Spinal cord (tissue), 10 donors: ENCODE data around the gene ARHGAP36. TPM values are rescaled to one million over a fixed set of nuclear protein-coding genes. Genes with fewer than 3 reads are reported as not detected.
A peak's percentile ranks its signal among the peaks of the same experiment; 100 is the strongest.

Source experiments
- DNase-seq, 6 donors: peaks; one replicate each; pipeline versions ENCODE4 v3.0.0 to v3.0.0-alpha.2; 2013 to 2015; ENCODE audit warnings: low spot score in 6 of 6, low read depth in 4 of 6
- H3K27ac ChIP-seq: one replicate; pipeline ENCODE4 v1.5.1; 2013; ENCODE audit warnings: low read depth, low read length, control low read depth
- H3K27me3 ChIP-seq: one replicate; pipeline ENCODE4 v1.6.1; 2013; ENCODE audit warnings: low read length; ENCODE audit not compliant: control insufficient read depth, insufficient read depth
- H3K36me3 ChIP-seq: one replicate; pipeline ENCODE4 v1.6.1; 2013; ENCODE audit warnings: low read length; ENCODE audit not compliant: control insufficient read depth, insufficient read depth
- H3K4me1 ChIP-seq: one replicate; pipeline ENCODE4 v1.6.1; 2013; ENCODE audit warnings: low read length; ENCODE audit not compliant: control insufficient read depth, insufficient read depth
- H3K4me3 ChIP-seq: one replicate; pipeline ENCODE4 v1.5.1; 2013; ENCODE audit warnings: low read depth, low read length, control low read depth
- H3K9me3 ChIP-seq: one replicate; pipeline ENCODE4 v1.6.1; 2013; ENCODE audit warnings: low read length; ENCODE audit not compliant: control insufficient read depth, insufficient read depth
- WGBS: methylation state at CpG from one replicate; pipeline ENCODE4 v1.1.5; 2013; ENCODE audit warnings: missing lambda C conversion rate; ENCODE audit not compliant: insufficient coverage; 5-methylcytosine and 5-hydroxymethylcytosine counted together
- long read RNA-seq, 4 donors: transcript quantifications; one replicate each; lab custom pipeline, GENCODE V29; 2026
- polyA plus RNA-seq, 2 donors: library from polyadenylated mRNA; unstranded; fragments of 120-200 nt; gene quantifications; one replicate each; pipeline ENCODE4 v1.2.1, GENCODE V29; 2013; ENCODE audit not compliant: insufficient read length in 2 of 2
- total RNA-seq, 2 donors: library from RNA; depleted of rRNA in 1 of 2; stranded (reverse); fragments of 120-200 nt in 1 of 2; fragments of >200 nt in 1 of 2; gene quantifications; one replicate each; pipeline versions ENCODE4 v1.2.3 to v1.2.4, GENCODE V29; 2013 to 2014
- donor health status: healthy.

Gene ARHGAP36, protein sequence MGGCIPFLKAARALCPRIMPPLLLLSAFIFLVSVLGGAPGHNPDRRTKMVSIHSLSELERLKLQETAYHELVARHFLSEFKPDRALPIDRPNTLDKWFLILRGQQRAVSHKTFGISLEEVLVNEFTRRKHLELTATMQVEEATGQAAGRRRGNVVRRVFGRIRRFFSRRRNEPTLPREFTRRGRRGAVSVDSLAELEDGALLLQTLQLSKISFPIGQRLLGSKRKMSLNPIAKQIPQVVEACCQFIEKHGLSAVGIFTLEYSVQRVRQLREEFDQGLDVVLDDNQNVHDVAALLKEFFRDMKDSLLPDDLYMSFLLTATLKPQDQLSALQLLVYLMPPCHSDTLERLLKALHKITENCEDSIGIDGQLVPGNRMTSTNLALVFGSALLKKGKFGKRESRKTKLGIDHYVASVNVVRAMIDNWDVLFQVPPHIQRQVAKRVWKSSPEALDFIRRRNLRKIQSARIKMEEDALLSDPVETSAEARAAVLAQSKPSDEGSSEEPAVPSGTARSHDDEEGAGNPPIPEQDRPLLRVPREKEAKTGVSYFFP
- total RNA-seq, result 10 to 100 TPM; 21.0 to 56.6 TPM
- 100 to 1,000 TPM; 110 to 119 TPM for polyA plus RNA-seq
- long read RNA-seq, donor 1, partial matches to known transcripts, result 71 of 72 reads
- long read RNA-seq, donor 1, other reads (novel, unspliced or antisense), result 0 of 72 reads
- long read RNA-seq, donor 2, partial matches to known transcripts, result 23 of 24 reads
- long read RNA-seq, donor 2, other reads (novel, unspliced or antisense), result 0 of 24 reads
- long read RNA-seq, donor 3, partial matches to known transcripts, result 17 of 22 reads
- long read RNA-seq, donor 3, other reads (novel, unspliced or antisense), result 5 of 22 reads
- long read RNA-seq, donor 4, result 0 reads

DNA sequence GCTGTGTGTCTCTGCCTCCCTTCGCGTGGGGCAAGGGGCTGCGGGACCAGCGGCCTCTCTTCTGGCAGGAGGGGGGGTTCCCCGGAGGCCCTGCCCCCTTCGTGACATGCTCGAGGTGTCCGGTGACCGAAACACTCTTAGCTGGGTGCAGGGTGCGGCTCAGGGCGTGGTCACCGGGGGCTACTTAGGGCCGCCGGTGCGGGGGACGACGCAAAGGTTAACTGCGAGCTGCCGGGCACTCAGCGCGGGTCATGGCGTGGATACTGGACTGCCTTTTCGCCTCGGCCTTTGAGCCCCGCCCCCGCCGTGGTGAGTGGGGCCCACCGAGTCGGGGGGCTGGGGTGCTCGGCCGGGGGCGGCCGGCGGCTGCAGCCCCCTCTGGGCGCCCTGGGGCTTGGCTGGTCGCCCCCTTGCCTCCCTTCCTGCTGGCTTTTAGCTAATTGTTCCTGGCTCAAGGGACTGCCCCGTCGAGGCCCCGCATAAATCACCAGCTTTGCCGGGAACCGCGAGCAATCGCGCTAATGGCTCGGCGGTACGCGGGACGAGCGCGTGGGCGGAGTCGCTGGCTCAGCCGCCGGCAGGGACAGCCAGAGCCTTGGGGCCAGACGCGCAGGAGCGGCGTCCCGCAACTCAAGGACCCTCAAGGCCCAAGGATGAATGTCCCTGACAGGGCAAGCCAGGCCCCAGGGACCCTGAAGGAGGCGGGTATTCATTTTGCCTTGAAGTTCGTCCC, at the start of gene ARHGAP36:
TSS of gene ARHGAP36 (plus strand) at position 211 of the 733 bp plus-strand sequence. CDS start 23,320 bp downstream, outside the sequence.
- 22% methylated on average over 61 of the region's 62 CpGs for WGBS
- Histone ChIP-seq H3K9me3 (no peaks in the 10 kb centered on the region), H3K27ac (no peak within 1 kb of the TSS), H3K36me3 (no peaks in the 10 kb centered on the region), H3K27me3 (peaks cover 23% of the 10 kb centered on the region), H3K4me1 (peaks cover 15% of the 10 kb centered on the region), H3K4me3 (no peak within 1 kb of the TSS)
- peak in 1 of 6 donors; percentile 54 for DNase-seq

DNA sequence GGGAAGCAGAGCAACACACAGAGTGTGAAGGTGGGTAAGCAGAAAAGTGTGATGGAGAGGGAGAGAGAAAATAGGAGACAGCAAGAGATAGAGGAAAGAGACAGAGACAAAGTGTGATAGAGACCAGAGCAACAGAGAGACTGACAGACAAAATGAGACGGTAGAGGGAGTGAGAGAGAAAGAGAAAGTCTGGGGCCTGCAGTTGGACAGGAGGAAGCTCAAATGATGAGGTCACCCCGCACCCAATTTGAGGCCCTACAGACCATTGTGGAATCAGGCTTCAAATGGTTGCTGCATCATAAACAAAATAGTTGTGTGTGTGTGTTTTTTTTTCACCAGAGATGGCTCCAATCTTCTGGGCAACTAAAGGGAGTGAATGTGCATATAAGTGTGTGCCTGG, 48.0 kb upstream of the ARHGAP36 start:
- peaks cover 2% of the 10 kb centered on the region for H3K27me3 ChIP-seq

DNA sequence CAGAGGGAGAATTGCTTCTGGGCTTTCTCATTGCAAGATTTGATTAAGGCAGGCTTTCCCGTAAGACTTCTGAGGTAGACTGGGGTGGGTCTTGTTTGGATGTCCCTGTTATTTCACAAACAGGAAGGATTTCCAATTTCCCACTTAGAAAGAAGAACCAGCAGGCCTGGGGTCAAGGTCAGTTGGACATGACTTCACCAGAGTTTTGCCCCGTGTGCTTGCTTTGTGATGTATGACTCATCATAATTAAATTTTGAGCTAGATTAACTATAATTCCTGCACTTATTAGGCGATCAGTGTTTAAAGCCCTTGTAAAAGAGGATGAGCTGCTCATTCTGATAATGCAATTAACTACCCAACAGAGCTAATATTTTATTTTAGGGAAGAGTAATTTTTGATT, 32.8 kb upstream of the ARHGAP36 start:
- Histone ChIP-seq H3K27ac (no peak overlapping the region), H3K4me3 (no peak overlapping the region), H3K9me3 (no peaks in the 10 kb centered on the region), H3K36me3 (no peaks in the 10 kb centered on the region), H3K27me3 (peaks cover 2% of the 10 kb centered on the region), H3K4me1 (no peaks in the 10 kb centered on the region)
- 60% methylated on average over 1 of the region's 3 CpGs for WGBS
- DNase-seq, result no peak

More for the DNA sequence above, 48.0 kb upstream of the ARHGAP36 start:
- no peak overlapping the region for H3K4me3 ChIP-seq
- no peaks in the 10 kb centered on the region for H3K4me1 ChIP-seq
- DNase-seq, result no peak
- no peaks in the 10 kb centered on the region for H3K9me3 ChIP-seq
- 45% methylated on average over 2 of the region's 2 CpGs for WGBS
- no peaks in the 10 kb centered on the region for H3K36me3 ChIP-seq
- no peak overlapping the region for H3K27ac ChIP-seq

DNA sequence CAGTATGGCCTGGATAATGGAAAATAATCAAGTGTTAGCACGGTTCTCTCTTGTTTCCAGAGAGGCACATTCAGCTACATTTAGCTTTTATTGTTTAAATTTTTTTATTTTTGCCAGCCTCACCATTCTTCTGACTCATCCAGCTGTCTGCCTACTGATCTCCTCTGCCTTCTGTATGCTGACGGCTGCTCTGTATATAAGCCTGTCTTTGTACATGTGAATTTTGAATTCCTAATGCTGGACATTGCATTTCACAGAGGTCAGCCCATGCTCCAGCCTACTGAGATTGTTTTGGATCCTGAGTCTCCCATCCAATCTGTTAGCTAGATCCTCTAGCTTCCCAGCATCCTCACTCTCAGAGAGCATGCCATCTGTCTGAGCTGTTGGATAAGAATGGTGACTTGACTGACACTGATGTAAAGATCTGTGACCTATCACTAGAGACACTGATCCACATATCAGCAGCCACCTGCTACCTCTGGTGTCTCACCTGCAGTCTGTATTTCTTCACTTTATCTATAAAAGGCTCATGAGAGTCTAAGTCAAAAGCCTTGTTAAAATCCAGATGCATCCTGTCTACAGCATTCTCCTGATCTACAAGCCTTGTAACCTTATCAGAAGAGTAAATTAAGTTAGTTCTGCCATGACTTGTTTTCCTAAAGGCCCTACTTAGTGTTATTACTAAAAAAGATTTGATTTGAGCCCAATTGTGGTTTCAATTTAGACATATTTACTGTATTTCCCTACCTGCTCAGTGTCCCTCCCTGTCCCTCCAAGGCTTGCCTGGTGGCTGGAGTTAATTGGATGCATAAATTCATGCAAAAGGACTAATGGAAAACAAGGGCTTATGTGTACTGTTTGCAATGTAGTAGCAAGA, 25.6 kb upstream of the ARHGAP36 start:
- H3K36me3 ChIP-seq, result no peaks in the 10 kb centered on the region
- no peaks in the 10 kb centered on the region for H3K4me1 ChIP-seq
- no CpG with 5 or more reads among the region's 2 CpGs for WGBS
- H3K9me3 ChIP-seq, result no peaks in the 10 kb centered on the region
- no peaks in the 10 kb centered on the region for H3K27me3 ChIP-seq
- H3K27ac ChIP-seq, result no peak overlapping the region
- DNase-seq, result no peak
- H3K4me3 ChIP-seq, result no peak overlapping the region

DNA sequence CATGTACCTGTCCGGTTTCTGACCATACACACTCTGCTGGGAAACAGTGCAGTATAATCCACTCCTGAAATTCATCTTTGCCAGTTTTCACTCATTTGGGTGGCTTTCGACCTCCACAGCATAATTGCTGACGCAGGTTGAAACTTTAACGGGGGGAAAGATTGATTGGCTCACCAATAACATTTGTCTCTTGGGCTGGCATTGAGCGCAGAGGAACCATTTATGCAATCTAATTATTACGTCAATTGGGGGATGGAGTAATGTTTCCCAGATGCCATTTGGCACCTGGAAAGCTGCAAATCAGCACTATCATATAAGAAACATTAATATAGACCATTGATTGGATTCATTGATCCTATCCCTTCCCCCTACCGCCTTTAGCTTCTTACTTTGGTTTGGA, 24.1 kb upstream of the ARHGAP36 start:
- no peak overlapping the region for H3K4me3 ChIP-seq
- H3K9me3 ChIP-seq, result no peaks in the 10 kb centered on the region
- no peaks in the 10 kb centered on the region for H3K36me3 ChIP-seq
- no peaks in the 10 kb centered on the region for H3K27me3 ChIP-seq
- WGBS, result 79% methylated on average over 3 of the region's 7 CpGs
- no peak overlapping the region for H3K27ac ChIP-seq
- no peaks in the 10 kb centered on the region for H3K4me1 ChIP-seq
- peak in 1 of 6 donors; percentile 25 for DNase-seq

DNA sequence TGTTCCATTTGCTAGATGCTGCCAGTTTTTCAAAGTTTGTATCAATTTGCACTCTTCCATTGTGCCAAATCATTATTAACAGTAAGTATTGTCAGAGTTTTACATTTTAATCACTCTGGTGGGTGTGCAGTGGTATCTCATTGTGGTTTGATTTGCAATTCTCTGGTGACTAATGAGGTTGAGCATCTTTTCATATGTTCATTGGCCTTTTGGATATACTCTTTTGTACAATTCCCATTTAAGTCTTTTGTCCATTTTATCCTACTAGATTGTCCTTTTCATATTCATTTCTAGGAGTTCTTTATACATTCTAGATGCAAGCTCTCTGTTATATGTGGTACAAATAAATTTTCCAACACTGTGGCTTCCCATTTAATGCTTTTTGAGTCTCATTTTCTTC, 17.4 kb upstream of the ARHGAP36 start:
- Histone ChIP-seq H3K27me3 (peaks cover 5% of the 10 kb centered on the region), H3K9me3 (no peaks in the 10 kb centered on the region), H3K4me3 (no peak overlapping the region), H3K36me3 (no peaks in the 10 kb centered on the region), H3K27ac (no peak overlapping the region), H3K4me1 (peaks cover 3% of the 10 kb centered on the region)
- DNase-seq, result no peak

DNA sequence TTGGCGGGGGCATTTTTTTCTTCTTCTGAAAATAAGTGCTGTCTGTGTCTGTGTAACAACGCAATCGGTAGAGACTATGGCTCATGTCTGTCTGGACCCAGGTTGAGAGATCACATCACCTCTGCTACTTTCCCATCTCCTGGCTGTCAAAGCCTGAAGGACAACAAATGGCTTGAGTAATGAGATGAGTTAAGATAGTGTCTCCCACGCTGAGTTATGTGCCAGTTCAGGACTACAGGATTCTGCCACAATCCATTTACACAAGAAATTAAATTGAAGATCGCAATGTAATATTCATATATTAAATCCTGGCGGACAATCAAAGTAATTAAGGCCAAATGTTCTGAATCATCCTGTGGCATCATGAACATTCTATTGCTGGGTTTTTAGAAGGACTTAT, 16.5 kb upstream of the ARHGAP36 start:
- 70% methylated on average over 2 of the region's 6 CpGs for WGBS
- Histone ChIP-seq H3K36me3 (no peaks in the 10 kb centered on the region), H3K27me3 (peaks cover 7% of the 10 kb centered on the region), H3K4me1 (peaks cover 3% of the 10 kb centered on the region), H3K27ac (no peak overlapping the region), H3K4me3 (no peak overlapping the region), H3K9me3 (no peaks in the 10 kb centered on the region)
- DNase-seq, result peak in 1 of 6 donors; percentile 59

DNA sequence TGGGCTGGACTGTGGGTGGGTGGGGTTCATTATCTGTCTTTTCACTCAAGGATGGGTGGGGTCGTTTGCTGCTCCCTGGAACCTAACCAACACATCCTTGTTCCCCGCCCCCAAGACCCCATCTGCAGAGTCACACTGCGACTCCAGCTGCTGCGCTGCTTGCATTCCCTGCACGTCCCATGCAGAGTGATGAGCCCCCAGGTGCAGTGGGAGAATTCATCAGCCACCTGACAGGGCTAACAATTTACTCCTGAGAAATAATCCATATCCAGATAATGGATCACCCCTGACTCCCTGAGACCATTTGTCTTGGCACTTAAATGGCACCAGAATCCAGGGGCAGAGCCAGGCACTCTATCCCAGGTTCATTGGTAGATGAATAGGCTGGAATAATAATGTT, 12.4 kb upstream of the ARHGAP36 start:
- Histone ChIP-seq H3K27ac (no peak overlapping the region), H3K36me3 (no peaks in the 10 kb centered on the region), H3K9me3 (no peaks in the 10 kb centered on the region), H3K4me1 (peaks cover 3% of the 10 kb centered on the region), H3K27me3 (peaks cover 11% of the 10 kb centered on the region), H3K4me3 (no peak overlapping the region)
- DNase-seq, result peak in 1 of 6 donors; percentile 70
- 40% methylated on average over 5 of the region's 5 CpGs for WGBS
